H7 (cell line): ENCODE measurements around the gene RAE1. TPM values are rescaled to one million over a fixed set of nuclear protein-coding genes. Genes with fewer than 3 reads are reported as not detected.

Experiments used
- DNase-seq: peaks from one replicate; pipeline ENCODE4 v3.0.0; 2012
- H3K27me3 ChIP-seq: 2 replicates; pipeline ENCODE4 v1.6.0; 2011; ENCODE audit warnings: mild to moderate bottlenecking, low read length; ENCODE audit not compliant: control insufficient read depth, insufficient read depth
- H3K36me3 ChIP-seq: replicated peaks from 2 replicates; pipeline ENCODE4 v1.5.1; 2011; ENCODE audit warnings: low read length; ENCODE audit not compliant: control insufficient read depth, insufficient read depth
- H3K4me3 ChIP-seq: 2 replicates; pipeline ENCODE4 v1.5.1; 2011; ENCODE audit warnings: low read depth, mild to moderate bottlenecking, control low read depth, low read length, moderate library complexity; ENCODE audit not compliant: insufficient read depth
- total RNA-seq: library from RNA; depleted of rRNA; stranded (reverse); fragments of >200 nt; shearing (Covaris generic); gene quantifications from 2 replicates; pipeline ENCODE4 v1.2.3, GENCODE V29; 2014

The RAE1 gene
- total RNA-seq, 1 experiment from 2014 or later: 48.2 TPM

GRCh38 chr20:57372157-57372556, 21.1 kb downstream of the RAE1 start:
- H3K27me3 ChIP-seq: no peaks in the 10 kb centered on the region
- peaks cover 46% of the 10 kb centered on the region for H3K36me3 ChIP-seq
- no peak for DNase-seq

GRCh38 chr20:57372581-57373350, 21.7 kb downstream of the RAE1 start:
- peaks cover 47% of the 10 kb centered on the region for H3K36me3 ChIP-seq
- DNase-seq: no peak
- H3K27me3 ChIP-seq: no peaks in the 10 kb centered on the region
- H3K4me3 ChIP-seq: no peak overlapping the region

More at GRCh38 chr20:57372157-57372556, 21.1 kb downstream of the RAE1 start:
- H3K4me3 ChIP-seq: no peak overlapping the region

DNA sequence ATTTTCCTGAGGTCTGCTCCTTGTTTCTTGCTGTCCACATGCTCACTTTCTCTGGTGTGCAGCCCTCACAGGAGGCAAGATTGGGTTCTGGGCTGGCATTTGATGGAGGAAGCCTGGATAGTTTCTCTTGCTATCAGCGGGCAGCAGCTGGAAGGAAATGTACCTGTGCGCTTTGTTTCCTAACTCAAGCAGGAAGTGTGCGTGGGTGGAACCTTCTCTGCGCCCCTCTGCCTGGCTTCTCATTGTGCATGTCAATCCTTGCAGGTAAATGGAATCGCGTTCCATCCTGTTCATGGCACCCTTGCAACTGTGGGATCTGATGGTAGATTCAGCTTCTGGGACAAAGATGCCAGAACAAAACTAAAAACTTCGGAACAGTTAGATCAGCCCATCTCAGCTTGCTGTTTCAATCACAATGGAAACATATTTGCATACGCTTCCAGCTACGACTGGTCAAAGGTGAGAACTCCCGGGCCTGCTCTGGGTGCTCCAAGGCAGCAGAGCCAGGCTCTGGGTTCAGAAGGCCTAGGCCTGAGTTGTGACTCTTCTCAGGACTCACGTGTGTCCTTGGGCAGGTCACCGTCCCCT, 23.4 kb downstream of the RAE1 start:
- Histone ChIP-seq H3K4me3 (no peak overlapping the region), H3K36me3 (peaks cover 45% of the 10 kb centered on the region), H3K27me3 (no peaks in the 10 kb centered on the region)
- peak; percentile 45 for DNase-seq

DNA sequence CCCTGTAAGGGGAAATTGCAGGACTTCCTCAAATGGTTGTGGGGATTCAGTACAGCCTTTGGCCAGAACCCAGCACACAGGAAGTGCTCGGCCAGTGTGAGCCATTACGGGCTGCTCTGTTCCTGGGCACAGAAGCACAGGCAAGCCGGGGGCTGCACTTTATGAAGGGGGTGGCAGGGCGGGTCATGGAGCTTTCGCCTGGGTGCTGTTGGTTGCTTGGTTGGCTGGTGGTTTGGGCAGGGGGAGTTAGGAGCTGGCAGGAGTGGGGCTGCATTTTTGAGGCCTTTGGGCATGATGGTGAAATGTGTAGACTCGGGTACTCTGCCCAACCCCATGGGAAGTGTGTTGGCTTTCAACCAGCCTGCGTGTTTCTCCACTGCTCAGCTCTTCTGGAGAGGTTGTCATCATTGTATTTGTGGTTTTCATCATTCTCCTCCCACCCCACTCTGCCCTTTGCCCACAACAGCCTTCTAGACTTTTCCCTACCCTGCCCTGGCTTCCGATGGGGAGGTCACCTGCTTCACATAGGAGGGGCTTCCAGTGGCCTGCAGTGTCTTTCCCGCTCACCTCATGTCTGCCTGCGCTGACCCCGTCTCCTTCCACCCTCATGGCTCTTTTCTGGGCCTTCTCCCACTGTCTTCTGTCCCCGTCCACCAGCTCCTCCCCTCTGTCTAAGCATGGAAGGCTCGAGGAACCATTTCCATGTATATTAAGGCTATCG, 24.0 kb downstream of the RAE1 start:
- Histone ChIP-seq H3K27me3 (no peaks in the 10 kb centered on the region), H3K36me3 (peaks cover 39% of the 10 kb centered on the region), H3K4me3 (no peak overlapping the region)
- DNase-seq: no peak

DNA sequence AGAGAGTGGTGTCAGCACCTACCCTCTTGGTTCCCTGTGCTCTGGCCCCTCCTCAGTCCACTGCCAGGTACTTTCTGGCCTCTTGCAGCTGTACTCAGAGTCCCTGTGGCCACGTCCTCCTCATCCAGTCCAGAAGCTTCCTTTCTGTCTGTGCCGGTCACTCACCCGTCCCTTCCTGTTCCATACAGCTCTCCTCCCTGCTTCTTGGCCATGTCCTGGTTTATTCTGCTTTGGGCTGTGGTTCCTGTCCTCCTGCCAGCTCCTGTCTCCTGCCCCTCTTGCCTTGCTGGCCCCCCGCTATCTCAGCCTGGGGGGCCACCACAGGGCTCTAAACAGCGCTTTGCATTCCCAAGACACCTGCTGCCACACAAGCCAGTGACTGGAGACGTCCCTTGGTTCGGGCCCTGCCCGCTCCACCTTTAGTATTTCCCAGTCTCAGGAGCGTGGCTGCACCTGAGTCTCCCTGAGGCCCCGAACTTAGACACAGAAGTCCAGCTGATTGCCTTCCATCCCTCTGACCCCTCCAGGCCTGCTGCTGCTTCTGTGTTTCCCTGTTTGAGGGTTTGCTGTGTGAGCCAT, 24.7 kb downstream of the RAE1 start:
- Histone ChIP-seq H3K4me3 (no peak overlapping the region), H3K36me3 (peaks cover 35% of the 10 kb centered on the region), H3K27me3 (no peaks in the 10 kb centered on the region)
- no peak for DNase-seq

DNA sequence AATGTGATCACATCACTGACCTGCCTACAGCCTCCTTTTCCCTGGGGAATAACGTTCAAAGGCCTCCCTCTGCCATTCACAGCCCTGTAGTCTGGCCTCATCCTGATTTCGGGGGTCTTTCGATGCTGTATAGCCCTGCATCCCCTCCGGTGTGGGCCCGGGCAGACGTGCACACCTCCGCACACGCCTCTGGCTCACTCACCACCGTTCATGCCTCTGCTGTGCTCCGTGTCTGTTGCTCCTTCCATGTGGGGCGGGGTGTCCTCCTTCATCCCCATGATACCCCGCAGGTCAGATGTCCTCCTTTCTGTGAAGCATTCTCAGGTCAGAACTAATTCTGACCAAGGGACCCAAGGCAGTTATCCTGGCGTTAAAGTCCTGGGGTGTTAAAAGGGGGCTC, 26.3 kb downstream of the RAE1 start:
- Histone ChIP-seq H3K27me3 (no peaks in the 10 kb centered on the region), H3K36me3 (peaks cover 26% of the 10 kb centered on the region), H3K4me3 (no peak overlapping the region)
- DNase-seq: no peak

- Histone ChIP-seq H3K4me3 (no peak overlapping the region), H3K27me3 (no peaks in the 10 kb centered on the region), H3K36me3 (peaks cover 25% of the 10 kb centered on the region)
- no peak for DNase-seq
Observed at GRCh38 chr20:57378107-57378506, 27.1 kb downstream of the RAE1 start.

GRCh38 chr20:57378646-57379262, 27.7 kb downstream of the RAE1 start:
- H3K27me3 ChIP-seq: no peaks in the 10 kb centered on the region
- H3K4me3 ChIP-seq: no peak overlapping the region
- DNase-seq: no peak
- H3K36me3 ChIP-seq: peaks cover 22% of the 10 kb centered on the region

- H3K27me3 ChIP-seq: no peaks in the 10 kb centered on the region
- peaks cover 20% of the 10 kb centered on the region for H3K36me3 ChIP-seq
- no peak overlapping the region for H3K4me3 ChIP-seq
- DNase-seq: no peak
Observed at GRCh38 chr20:57379263-57379647, 28.2 kb downstream of the RAE1 start.

- peaks cover 13% of the 10 kb centered on the region for H3K36me3 ChIP-seq
- H3K4me3 ChIP-seq: no peak overlapping the region
- DNase-seq: no peak
Observed at GRCh38 chr20:57380081-57380750, 29.2 kb downstream of the RAE1 start.

GRCh38 chr20:57381596-57382503, 30.8 kb downstream of the RAE1 start:
- no peak overlapping the region for H3K4me3 ChIP-seq
- H3K36me3 ChIP-seq: peaks cover 7% of the 10 kb centered on the region
- peak; percentile 90 for DNase-seq
- no peaks in the 10 kb centered on the region for H3K27me3 ChIP-seq

More at GRCh38 chr20:57380081-57380750, 29.2 kb downstream of the RAE1 start:
- no peaks in the 10 kb centered on the region for H3K27me3 ChIP-seq

DNA sequence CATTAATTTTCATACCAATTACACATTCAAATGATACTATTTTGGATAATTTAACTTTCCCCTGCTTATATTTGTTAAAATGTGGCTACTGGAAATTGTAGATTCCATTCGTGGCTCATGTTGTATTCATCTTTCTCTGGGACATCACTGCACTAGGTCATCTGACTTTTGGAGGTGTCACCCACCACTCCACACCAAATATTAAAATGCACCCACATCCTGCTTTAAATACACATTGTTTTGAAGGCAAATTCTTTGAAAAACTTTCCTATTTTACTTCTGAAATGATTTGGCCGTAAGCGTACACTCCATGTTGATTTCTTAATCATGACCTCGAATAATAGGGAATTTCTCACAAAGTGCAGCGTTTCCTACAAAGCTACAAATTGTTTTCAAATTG, 31.5 kb downstream of the RAE1 start:
- H3K4me3 ChIP-seq: no peak overlapping the region
- DNase-seq: no peak
- H3K27me3 ChIP-seq: no peaks in the 10 kb centered on the region
- peaks cover 4% of the 10 kb centered on the region for H3K36me3 ChIP-seq
